ENCODE results near the gene CHODL. TPM values are rescaled to one million over a fixed set of nuclear protein-coding genes. Genes with fewer than 3 reads are reported as not detected.

The CHODL gene
- total RNA-seq, 1 donor from 2014 or later, result not detected

DNA sequence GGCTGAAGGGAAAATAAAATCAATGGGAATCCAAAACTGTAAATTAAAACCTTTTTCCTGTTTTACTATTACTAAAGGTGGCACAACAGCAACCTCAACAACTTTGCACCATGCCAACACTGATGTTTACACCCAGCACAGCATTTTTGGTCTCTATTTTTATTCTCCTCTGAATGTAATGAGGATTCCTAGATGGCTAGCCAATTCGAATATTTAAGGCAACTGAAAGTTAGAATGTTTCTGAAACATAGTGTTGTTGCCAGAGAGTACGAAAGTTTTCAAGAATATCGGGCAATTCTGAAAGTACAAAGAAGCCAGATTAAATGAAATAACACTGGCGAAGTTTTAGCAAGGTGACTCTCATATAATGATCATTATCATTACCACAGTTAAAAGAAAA, 40.7 kb downstream of the CHODL start:
- Histone ChIP-seq H3K4me1 (no peaks in the 10 kb centered on the region), H3K4me3 (no peak overlapping the region), H3K9me3 (no peaks in the 10 kb centered on the region), H3K27ac (no peak overlapping the region), H3K36me3 (no peaks in the 10 kb centered on the region), H3K27me3 (no peaks in the 10 kb centered on the region)
- TF ChIP-seq, protein P1, sequence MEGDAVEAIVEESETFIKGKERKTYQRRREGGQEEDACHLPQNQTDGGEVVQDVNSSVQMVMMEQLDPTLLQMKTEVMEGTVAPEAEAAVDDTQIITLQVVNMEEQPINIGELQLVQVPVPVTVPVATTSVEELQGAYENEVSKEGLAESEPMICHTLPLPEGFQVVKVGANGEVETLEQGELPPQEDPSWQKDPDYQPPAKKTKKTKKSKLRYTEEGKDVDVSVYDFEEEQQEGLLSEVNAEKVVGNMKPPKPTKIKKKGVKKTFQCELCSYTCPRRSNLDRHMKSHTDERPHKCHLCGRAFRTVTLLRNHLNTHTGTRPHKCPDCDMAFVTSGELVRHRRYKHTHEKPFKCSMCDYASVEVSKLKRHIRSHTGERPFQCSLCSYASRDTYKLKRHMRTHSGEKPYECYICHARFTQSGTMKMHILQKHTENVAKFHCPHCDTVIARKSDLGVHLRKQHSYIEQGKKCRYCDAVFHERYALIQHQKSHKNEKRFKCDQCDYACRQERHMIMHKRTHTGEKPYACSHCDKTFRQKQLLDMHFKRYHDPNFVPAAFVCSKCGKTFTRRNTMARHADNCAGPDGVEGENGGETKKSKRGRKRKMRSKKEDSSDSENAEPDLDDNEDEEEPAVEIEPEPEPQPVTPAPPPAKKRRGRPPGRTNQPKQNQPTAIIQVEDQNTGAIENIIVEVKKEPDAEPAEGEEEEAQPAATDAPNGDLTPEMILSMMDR (IDR thresholded peaks at IDR 0.05), result no peak
- no peak for DNase-seq (ENCODE audit: low spot score in 2 of 2)
- intact Hi-C loops (cut with DNase I), result no loop called here

DNA sequence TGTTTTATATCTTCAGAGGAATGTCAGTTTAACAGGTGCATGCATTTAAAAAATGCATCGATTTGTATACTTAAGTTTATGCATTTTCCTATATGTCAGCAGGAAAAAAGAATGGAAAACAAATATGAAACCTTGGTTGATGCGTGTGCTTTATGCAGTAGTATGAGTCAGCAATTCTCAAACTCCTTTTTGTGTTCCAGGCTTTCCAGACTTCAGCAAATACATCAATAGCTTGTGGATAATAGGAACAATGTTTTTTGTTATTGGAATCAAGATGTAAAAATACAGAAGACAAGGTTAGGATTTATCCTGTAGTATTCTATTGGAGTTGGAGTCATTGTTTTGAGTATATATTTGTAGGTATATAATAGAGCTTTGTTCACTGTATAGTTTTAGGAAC, 45.2 kb downstream of the CHODL start:
- H3K4me1 ChIP-seq, result no peaks in the 10 kb centered on the region
- H3K9me3 ChIP-seq, result no peaks in the 10 kb centered on the region
- no peak overlapping the region for H3K4me3 ChIP-seq
- no peaks in the 10 kb centered on the region for H3K36me3 ChIP-seq
- TF ChIP-seq, protein P1 (IDR thresholded peaks at IDR 0.05), result no peak
- no peak for DNase-seq (ENCODE audit: low spot score in 2 of 2)
- intact Hi-C loops (cut with DNase I), result no loop called here
- H3K27ac ChIP-seq, result no peak overlapping the region
- H3K27me3 ChIP-seq, result no peaks in the 10 kb centered on the region

GRCh38 chr21:18294100-18294499, 49.5 kb downstream of the CHODL start:
- H3K27ac ChIP-seq, result no peak overlapping the region
- no peak for DNase-seq (ENCODE audit: low spot score in 2 of 2)
- H3K36me3 ChIP-seq, result no peaks in the 10 kb centered on the region
- intact Hi-C loops (cut with DNase I), result no loop called here
- no peak overlapping the region for H3K4me3 ChIP-seq
- no peaks in the 10 kb centered on the region for H3K27me3 ChIP-seq
- H3K4me1 ChIP-seq, result no peaks in the 10 kb centered on the region
- H3K9me3 ChIP-seq, result no peaks in the 10 kb centered on the region
- TF ChIP-seq, protein P1 (IDR thresholded peaks at IDR 0.05), result no peak

DNA sequence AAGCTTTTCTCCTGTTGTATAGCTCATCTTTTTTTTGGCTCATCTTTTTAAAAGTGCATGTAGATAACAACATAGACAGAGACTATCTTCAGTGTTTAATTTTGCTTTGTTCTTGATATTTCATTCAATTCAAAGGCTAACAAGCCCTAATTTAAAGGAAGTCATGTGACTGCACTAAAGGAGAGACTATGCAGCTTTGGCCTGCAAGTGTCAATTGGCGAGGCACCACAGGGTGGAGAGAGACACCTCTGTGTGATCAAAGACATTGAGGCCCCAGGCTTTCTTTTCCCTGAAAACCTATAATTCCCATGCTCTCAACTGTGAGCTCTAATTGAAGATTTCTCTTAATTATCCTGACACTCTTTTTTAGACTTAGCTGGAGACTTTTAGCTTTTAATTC, 53.6 kb downstream of the CHODL start:
- DNase-seq (ENCODE audit: low spot score in 2 of 2), result no peak
- H3K4me1 ChIP-seq, result no peaks in the 10 kb centered on the region
- H3K9me3 ChIP-seq, result no peaks in the 10 kb centered on the region
- H3K27me3 ChIP-seq, result no peaks in the 10 kb centered on the region
- no peaks in the 10 kb centered on the region for H3K36me3 ChIP-seq
- H3K27ac ChIP-seq, result no peak overlapping the region
- intact Hi-C loops (cut with DNase I), result no loop called here
- H3K4me3 ChIP-seq, result no peak overlapping the region
- TF ChIP-seq, protein P1 (IDR thresholded peaks at IDR 0.05), result no peak

Other genes starting within 250 kb of the CHODL start
- not detected for gene TMPRSS15, start 159.0 kb downstream of the CHODL start, total RNA-seq

All from ascending aorta (tissue), 2 donors.